ENCODE measurements around the gene PRICKLE2.

PRICKLE2 gene

GRCh38 chr3:64187065-64187959, 38.0 kb downstream of the PRICKLE2 start:
- DNase-seq = peak; percentile 99

GRCh38 chr3:64186667-64187064, 38.6 kb downstream of the PRICKLE2 start:
- no peak for DNase-seq

- no peak for DNase-seq
Observed at GRCh38 chr3:64185436-64185835, 39.8 kb downstream of the PRICKLE2 start.

GRCh38 chr3:64184621-64185020, 40.6 kb downstream of the PRICKLE2 start:
- peak; percentile 71 for DNase-seq

GRCh38 chr3:64179860-64180259, 45.4 kb downstream of the PRICKLE2 start:
- peak; percentile 87 for DNase-seq

GRCh38 chr3:64179249-64179648, 46.0 kb downstream of the PRICKLE2 start:
- DNase-seq = no peak

- DNase-seq = no peak
Observed at GRCh38 chr3:64178419-64178818, 46.8 kb downstream of the PRICKLE2 start.

GRCh38 chr3:64176461-64176996, 48.7 kb downstream of the PRICKLE2 start:
- peak; percentile 56 for DNase-seq

GRCh38 chr3:64174328-64174727, 50.9 kb downstream of the PRICKLE2 start:
- DNase-seq = peak; percentile 64

GRCh38 chr3:64173563-64173962, 51.7 kb downstream of the PRICKLE2 start:
- no peak for DNase-seq

- DNase-seq = no peak
Observed at GRCh38 chr3:64170270-64170669, 55.0 kb downstream of the PRICKLE2 start.

GRCh38 chr3:64167868-64168267, 57.4 kb downstream of the PRICKLE2 start:
- no peak for DNase-seq

GRCh38 chr3:64167351-64167750, 57.9 kb downstream of the PRICKLE2 start:
- no peak for DNase-seq

- DNase-seq = peak; percentile 61
Observed at GRCh38 chr3:64166584-64167162, 58.6 kb downstream of the PRICKLE2 start.

GRCh38 chr3:64164349-64164748, 60.9 kb downstream of the PRICKLE2 start:
- peak; percentile 58 for DNase-seq

- DNase-seq = peak; percentile 96
Observed at GRCh38 chr3:64163755-64164148, 61.5 kb downstream of the PRICKLE2 start.

GRCh38 chr3:64163019-64163754, 62.1 kb downstream of the PRICKLE2 start:
- no peak for DNase-seq

- DNase-seq = no peak
Observed at GRCh38 chr3:64161481-64161952, 63.7 kb downstream of the PRICKLE2 start.

GRCh38 chr3:64160000-64160695, 65.1 kb downstream of the PRICKLE2 start:
- no peak for DNase-seq

GRCh38 chr3:64158334-64158733, 66.9 kb downstream of the PRICKLE2 start:
- peak; percentile 57 for DNase-seq

GRCh38 chr3:64157150-64158035, 67.9 kb downstream of the PRICKLE2 start:
- DNase-seq = no peak

All from fibroblast of skin of right biceps (primary cell).